ENCODE measurements around the gene FKBP4. TPM values are rescaled to one million over a fixed set of nuclear protein-coding genes. Genes with fewer than 3 reads are reported as not detected.
A peak's percentile ranks its signal among the peaks of the same experiment; 100 is the strongest.
"Not testable (repeated sequence)": the region's sequence is repeated elsewhere in the genome, so short reads cannot be mapped to it uniquely, and the experiment has no call there.

The FKBP4 gene, protein sequence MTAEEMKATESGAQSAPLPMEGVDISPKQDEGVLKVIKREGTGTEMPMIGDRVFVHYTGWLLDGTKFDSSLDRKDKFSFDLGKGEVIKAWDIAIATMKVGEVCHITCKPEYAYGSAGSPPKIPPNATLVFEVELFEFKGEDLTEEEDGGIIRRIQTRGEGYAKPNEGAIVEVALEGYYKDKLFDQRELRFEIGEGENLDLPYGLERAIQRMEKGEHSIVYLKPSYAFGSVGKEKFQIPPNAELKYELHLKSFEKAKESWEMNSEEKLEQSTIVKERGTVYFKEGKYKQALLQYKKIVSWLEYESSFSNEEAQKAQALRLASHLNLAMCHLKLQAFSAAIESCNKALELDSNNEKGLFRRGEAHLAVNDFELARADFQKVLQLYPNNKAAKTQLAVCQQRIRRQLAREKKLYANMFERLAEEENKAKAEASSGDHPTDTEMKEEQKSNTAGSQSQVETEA
- total RNA-seq = 140 TPM

DNA sequence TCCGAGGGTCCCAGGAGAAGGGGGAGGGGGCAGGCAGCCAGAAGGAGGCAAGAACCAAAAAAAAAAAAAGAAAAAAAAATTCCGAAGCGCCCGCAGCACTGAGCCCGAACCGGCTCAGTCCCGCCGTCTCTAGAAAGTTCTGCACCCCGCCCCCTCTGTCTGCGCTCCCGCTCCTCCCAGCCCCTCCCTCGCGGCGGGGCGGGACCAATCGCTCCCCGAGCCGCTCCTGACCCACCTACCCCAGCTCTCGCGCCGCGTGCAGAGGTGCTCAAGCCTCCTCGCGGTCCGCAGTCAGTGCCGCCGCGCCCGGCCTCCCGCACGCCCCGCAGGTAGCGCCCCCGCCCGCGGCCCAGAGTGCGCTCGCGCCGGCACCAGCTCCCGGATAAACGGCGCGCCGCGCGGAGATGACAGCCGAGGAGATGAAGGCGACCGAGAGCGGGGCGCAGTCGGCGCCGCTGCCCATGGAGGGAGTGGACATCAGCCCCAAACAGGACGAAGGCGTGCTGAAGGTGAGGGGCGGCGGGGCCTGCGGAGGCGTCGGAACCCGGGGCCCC is at the start of gene FKBP4:
Gene FKBP4 (plus strand): TSS at position 235 of the 554 bp plus-strand sequence. CDS start 170 bp downstream, at position 405.
- peak; percentile 94 for DNase-seq (ENCODE audit: low spot score)

DNA sequence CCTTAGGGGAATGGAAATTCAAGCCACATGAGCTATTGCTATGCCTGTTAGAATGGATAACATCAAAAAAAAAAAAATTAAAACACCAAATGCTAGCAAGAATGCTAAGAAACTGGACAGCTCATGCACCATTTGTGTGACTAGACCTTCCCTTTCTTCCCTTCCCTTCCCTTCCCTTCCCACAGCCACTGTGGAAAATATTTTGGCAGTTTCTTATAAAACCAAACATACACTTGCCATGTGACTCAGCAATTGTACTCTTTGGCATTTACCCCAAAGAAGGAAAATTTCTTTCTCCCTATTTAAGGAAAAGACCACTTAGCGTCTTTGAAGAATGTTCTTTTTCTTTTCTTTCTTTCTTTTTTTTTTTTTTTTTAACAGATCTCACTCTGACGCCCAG is 49.1 kb upstream of the FKBP4 start:
- DNase-seq (ENCODE audit: low spot score) = no peak

DNA sequence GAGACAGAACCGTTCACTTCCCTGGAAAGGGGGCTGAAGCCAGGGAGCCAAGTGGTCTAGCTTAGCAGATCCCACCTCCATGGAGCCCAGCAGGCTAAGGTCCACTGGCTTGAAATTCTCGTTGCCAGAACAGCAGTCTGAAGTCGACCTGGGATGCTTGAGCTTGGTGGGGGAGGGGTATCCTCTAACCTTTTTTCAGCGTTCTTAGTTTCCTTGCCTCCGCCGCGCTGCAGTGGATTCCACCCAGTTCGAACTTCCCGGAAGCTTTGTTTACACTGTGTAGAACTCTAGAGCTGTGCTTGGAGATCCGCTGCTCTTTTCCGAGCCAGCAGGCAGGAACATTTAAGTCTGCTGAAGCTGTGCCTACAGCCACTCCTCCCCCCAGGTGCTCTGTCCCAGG is 45.2 kb upstream of the FKBP4 start:
- no peak for DNase-seq (ENCODE audit: low spot score)

DNA sequence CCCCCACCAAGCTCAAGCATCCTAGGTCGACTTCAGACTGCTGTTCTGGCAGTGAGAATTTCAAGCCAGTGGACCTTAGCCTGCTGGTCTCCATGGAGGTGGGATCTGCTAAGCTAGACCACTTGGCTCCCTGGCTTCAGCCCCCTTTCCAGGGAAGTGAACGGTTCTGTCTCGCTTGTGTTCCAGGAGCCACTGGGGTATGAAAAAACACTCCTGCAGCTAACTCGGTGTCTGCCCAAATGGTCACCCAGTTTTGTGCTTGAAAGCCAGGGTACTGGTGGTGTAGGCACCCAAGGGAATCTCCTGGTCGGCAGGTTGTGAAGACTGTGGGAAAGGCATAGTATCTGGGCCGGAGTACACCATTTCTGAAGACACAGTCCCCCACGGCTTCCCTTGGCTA is 44.6 kb upstream of the FKBP4 start:
- no peak for DNase-seq (ENCODE audit: low spot score)

DNA sequence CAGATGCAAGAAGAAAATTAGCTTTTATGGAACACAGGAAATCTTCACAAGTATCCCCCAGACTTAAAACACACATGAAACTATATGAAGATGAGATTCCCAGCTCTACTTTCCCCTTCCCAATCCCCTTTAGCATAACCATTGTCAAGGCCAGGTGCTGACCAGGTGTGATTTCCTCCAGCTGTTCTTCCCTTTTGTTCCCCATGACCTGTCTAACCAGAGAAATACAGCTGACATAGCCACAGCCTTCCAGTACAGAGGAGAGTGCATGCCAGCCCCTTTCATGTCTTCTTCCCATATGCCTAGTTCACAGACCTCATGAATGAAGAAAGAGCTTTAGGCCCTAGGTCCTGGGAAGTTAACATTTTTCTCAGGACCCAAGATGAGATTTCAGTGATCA is 43.5 kb upstream of the FKBP4 start:
- DNase-seq (ENCODE audit: low spot score) = no peak

DNA sequence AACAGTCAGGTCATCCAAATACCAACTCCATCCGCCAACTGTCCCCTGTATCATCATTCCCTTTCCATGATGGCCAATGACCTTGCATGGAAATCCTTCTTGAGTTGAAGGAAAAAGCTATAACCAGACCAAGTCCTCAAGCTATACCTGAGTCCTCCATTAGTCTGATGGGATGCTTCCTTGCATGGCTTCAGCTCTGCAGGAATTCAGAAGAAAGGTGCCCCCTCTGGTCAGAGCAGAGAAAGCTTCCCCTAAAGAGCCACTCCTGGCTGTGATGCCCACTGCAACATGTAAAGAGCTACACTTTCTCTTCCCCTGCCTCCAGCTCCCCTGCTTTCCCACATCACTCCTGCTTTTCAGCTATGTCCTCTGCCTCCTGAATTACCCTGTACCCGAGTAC is 43.1 kb upstream of the FKBP4 start:
- no peak for DNase-seq (ENCODE audit: low spot score)

DNA sequence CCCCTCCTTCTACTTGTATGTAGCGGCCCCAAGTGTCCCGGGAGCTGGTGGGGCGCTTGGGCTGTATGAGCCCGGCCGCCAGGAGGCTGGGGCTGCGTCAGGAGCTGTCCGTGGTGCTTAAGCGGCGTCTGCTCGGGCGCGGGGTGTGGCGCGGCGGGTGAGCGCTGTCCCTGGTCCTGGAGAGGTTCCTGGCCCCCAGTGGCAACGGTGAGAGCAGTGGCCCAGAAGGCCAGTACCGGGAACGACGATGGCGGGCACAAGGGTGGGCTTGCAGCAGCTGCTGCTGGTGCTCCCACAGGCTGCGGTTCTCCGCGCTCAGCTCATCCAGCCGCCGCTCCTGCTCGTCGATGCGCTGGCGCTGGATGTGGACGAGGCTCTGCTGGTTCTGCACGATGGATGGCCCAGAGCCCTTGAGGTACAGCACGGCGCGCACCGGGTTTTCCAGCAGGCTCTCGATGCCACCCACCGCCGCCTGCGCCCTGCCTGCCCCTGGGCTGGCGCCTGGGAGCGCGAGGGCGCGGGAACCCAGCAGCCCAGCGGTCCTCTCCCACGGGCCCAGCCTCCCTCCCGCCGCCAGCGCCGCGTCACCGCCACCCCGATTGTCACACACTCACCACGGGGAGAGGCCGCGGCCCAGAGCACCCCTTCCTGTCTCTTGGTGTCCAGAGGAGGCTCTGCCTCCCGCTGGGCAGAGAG is 41.9 kb upstream of the FKBP4 start:
- DNase-seq (ENCODE audit: low spot score) = peak; percentile 81

DNA sequence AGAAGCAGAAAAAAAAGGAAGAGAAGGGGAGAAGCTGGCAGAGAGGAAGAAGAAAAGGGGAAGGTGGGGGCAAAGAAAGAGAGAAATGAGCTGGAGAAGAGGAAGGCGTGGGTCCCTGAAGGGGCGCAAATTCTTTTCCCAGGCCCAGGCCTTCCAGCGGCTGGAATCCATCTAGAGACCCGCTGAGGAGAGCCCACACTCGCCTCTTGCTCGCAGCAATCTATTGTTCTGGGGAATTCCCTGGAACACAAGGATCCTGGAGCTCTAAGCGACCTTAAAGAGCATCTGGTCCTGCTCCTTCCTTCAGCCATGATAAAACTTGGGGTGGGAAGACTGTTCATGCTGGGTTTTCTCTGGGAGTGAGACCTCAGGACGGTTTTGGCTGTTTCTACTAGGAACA is 41.2 kb upstream of the FKBP4 start:
- DNase-seq (ENCODE audit: low spot score) = no peak

DNA sequence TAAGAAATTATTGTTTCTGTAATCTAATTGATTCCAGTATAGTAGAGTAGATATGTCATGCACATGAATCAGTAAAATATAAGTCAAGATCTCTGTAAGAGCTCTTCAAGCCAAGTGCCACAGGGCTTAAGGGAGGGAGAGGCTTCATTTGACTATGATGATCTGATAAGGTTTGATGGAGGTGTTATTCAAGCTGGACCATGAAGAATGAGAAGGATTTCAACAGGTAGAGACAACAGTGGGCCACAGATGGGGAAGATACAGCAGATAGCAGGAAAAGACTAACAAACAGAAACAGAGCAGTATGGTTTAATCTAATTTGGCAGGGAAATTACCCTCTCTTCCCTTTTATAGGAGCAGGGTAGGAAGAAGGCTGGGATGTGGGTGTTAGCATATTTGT is 40.6 kb upstream of the FKBP4 start:
- DNase-seq (ENCODE audit: low spot score) = no peak

DNA sequence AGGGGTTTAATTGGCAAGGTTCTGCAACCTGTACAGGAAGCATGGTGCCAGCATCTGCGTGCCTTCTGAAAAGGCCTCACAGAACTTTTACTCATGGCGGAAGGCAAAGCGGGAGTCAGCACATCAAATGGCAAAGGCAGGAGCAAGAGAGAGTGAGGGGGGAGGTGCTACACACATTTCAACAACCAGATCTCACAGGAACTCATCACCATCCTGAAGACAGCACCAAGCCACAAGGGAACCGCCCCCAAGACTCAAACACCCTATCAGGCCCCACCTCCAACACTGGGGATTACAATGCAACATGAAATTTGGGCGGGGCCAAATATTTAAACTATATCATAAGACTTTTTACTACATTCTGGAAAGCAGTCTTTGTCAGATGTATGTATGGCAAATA is 38.0 kb upstream of the FKBP4 start:
- DNase-seq (ENCODE audit: low spot score) = no peak

DNA sequence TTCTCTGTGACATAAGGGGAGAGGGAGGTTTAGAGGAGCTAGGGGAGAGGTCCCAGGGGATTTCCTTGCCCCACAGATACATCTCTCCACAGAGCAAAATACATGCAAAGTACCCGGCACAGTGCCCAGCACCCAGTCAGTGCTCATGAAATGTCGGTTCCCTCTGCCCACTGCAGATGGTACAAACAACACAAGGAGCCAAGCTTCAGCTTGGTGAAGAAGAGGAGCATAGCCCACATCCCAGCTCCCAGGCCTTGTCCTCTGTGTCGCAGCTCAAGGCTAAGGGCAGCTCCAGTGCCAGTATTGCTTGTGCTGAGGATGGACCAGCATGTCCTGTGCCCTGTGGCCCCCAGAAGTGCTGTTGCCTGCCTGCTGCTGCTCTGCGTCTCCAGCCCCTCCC is 35.0 kb upstream of the FKBP4 start:
- no peak for DNase-seq (ENCODE audit: low spot score)

DNA sequence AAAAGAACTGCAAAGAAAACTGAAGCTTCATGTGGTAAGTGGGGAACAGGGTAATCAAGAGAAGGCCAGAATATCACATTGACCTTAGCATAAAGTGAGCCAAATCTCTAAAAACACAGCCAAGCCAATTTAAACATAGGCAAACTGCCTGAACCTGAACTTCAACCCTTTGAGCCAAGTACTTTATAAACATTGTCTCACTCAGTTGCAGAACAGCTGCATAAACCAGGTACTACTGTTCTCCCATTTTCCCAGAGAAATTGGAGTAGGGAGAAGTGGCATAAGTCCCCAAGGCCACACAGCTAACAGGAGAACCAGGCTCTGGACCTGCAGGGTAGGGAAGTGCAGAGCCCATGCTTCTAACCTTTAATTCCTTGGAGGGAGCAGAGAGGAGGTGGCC is 30.4 kb upstream of the FKBP4 start:
- no peak for DNase-seq (ENCODE audit: low spot score)

DNA sequence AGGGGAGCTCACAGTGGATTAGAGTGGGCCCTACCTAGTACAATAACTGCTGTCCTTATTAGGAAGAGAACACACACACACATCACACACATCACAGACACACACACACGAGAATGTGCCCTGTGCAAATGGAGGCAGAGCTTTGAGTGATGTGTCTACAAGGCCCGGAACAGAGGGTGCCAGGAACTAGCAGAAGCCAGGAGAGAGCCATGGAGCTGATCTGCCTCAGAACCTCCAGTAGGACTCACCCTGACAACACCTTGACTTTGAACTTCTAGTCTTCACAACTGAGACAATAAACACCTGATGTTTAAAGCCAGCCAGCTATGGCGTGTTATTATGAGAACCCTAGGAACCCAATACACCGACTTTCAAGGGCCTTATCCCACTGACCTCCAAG is 29.7 kb upstream of the FKBP4 start:
- DNase-seq (ENCODE audit: low spot score) = no peak

DNA sequence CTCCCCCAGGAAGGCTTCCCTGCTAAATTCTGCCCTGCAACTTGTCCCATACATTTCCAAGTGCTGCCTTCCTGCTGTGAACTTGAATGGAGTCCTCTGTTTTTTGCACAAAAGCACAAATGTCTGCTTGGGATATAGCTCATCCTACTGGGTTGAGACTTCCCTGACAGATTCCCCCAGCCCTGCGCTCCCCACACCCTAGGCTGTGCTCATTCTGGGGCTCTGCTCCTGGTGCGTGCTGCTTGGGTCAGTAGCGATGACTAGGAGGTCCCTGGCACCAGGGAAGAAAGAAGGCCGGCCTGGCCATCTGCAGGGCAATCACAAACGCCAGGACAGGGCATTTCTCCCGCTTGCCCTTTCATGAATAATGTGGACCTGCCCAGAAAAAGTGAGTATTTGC is 29.2 kb upstream of the FKBP4 start:
- no peak for DNase-seq (ENCODE audit: low spot score)

DNA sequence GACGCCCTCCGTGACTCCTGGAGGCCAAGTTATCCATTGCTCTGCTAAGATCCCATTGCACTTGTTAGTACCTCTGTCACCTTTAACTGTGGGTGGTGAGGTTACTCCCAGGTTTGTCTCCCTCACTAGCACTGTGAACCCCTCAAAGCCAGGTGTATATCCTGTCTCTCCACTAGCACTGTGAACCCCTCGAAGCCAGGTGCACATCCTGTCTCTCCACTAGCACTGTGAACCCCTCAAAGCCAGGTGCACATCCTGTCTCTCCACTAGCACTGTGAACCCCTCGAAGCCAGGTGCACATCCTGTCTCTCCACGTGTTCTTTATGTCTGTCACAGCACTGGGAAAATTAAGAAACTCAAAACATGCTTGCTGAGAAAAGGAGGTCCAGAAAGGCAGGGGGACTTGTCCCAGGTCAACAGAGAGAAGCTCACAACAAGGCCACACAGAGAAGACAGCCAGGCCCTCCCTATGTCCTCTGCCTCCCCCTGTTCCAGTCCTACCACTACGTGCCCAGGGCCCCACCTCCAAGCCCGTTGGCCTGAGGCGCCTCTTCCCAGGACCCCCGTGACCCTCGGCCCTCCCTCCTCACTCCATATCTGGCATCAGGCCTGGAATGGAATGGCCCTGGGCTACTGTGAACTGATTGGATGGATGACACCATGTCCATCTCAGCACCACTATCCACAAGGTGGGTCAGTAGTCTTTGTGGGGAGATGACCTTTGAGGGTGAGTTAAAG is 26.4 kb upstream of the FKBP4 start:
- DNase-seq (ENCODE audit: low spot score) = no peak

DNA sequence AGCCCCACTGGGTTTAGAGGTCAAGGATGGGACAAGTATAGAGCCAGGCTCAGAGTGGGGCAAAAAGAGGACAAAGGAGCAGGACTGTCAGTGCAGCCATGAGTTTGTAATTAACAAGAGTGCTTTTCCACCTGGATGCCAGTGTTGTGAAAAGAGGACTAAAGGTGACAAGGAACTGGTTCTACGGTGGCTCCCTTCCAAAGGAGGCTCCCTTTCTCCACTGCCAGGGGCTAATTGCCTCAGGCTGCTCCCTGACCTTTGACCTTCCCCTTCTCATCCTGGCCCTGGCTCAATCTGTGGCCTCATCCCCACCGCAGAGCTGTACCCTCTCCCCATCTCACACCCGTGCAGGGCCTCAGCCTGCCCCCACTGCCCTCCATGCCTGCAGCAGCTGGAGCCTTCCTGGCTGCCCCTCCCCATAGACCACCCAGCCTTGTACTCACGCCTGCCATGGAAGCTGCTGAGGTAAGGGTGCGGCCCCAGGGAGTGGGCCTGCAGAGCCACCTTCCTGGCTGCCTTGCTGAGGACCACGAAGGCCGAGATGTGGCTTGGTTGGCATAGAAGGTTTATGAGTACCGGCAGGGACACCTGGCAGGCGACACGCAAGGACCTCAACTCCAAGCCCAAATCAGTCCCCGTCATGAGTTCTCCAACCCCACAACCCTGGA is 24.8 kb upstream of the FKBP4 start:
- DNase-seq (ENCODE audit: low spot score) = peak; percentile 48

DNA sequence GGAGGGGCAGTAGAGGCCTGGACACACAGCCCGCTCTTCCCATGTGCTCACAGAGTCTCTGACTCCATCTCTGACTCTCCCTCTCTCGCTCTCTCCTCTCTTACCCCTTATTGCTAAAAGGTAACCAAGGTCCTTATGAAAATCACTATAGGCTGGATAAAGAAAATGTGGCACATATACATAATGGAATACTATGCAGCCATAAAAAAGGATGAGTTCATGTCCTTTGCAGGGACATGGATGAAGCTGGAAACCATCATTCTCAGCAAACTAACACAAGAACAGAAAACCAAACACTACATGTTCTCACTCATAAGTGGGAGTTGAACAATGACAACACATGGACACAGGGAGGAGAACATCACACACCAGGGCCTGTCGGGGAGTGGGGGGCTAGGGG is 24.2 kb upstream of the FKBP4 start:
- DNase-seq (ENCODE audit: low spot score) = not testable (repeated sequence)

DNA sequence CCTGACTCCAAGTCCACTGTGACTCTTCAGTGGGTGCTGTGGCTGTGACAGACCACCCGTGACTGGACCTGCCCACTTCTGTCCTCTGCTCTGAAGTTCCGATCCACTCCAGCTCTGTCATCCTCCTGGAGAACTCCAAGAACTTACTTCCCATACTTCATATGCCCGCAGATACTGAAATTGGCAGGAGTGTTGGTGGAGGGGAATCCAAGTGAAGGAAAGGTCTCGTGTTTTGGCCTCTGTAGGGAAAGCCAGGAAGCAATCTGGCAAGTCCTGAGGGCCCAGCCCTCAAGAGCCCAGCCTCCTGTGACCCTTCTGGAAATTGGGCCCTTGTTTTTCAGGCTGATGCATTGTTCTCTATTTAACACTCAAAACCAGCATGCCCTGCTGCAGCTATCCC is 22.4 kb upstream of the FKBP4 start:
- no peak for DNase-seq (ENCODE audit: low spot score)

DNA sequence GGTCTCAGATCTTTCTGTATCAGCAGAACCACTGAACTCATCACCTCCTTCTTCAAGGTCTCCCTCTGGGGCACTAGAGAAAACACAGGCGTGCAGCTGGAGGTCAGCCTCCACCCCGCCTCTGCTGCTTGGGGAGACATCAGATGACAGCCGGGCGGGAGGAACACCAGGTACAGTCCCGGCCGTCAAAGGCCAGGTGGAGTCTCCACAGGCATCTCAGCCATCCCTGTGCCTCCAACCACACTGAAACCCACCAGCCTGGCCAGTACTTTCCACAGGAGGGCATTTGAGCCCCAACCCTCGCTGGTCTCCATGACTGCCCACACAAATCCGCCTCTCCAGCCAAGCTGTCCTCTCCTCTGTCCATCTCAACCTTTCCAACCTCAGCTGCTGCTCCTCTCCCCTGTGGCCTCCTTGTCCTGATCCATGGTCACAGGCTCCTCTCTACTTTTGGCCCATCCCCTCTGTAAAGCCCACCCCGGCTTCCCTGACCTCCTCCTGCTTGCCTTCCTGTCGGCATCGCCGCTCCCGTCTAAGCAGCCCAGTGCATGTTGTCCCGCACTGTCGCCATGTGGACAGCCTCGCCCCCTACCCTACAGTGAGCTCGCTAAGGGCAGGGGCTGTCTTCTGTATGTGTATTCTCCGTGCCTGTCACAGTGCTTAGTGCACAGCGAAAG is 21.4 kb upstream of the FKBP4 start:
- DNase-seq (ENCODE audit: low spot score) = no peak

DNA sequence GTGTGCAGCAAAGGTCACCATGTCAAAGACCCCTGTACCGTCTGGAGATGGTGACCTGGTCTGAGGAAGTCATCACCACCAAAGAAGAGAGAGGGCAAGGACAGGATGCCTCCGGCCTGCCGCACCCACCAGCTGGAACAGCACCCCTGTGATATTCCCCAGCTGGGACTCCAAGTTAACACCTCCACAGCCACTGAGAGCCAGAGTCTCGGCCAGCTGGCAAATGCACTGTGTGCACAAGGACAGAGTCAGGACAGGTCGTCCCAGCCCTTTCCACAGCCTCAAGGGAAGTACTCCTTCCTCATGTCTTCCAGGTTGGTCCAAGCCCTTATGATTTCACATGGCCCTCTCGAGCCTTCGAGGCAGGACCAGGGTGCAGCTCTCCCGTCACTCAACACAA is 19.3 kb upstream of the FKBP4 start:
- no peak for DNase-seq (ENCODE audit: low spot score)

DNA sequence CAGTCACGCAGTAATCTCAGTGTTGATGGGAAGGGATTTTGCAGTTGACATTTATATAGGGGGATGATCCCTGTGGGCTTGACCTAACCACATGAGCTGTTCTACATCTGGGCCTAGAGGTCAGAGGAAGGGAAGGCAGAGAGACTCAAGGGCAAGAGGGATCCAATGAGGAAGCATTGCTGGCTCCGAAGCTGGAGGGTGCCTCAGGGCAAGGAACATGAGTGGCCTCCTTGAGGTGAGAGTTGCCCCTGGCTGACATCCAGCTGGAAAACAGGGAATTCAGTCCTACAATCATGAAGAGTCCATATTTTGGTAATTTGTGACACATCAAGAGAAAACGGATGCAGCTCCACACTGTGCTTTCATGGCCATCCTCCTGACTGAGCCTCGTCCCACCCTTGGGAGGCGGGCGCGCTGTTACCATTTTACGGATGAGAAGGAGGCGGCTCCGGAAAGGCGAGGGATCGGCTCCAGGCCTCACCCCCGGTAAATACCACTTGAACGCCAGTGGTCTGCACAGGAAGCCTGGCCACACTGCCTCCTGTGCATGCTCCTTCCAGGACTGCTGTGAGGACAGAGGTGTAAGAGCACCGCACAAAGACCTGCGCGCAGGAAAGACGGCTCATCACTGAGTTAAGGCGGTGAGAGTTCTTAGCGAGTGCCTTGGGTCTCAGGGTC is 18.5 kb upstream of the FKBP4 start:
- no peak for DNase-seq (ENCODE audit: low spot score)
